Kidney (tissue), 14 donors: ENCODE results near the gene METAP2. TPM values are rescaled to one million over a fixed set of nuclear protein-coding genes. Genes with fewer than 3 reads are reported as not detected.
"Not testable (repeated sequence)": the region's sequence is repeated elsewhere in the genome, so short reads cannot be mapped to it uniquely, and the experiment has no call there.

ENCODE experiments used
- DNase-seq, 5 donors: peaks; one replicate each; pipeline ENCODE4 v3.0.0-alpha.2; 2013 to 2020
- FAIRE-seq: peaks from 2 replicates; lab custom pipeline; 2012; peaks lifted over from hg19 to GRCh38; lab: Jason Lieb, UNC
- H3K27ac ChIP-seq, 2 donors: one replicate each; pipeline ENCODE4 v1.7.0; 2013; ENCODE audit warnings: low read depth in 2 of 2, low read length in 2 of 2, inconsistent platforms in 1 of 2
- H3K27me3 ChIP-seq: one replicate; pipeline ENCODE4 v1.7.1; 2013; ENCODE audit warnings: low read length, inconsistent platforms; ENCODE audit not compliant: control insufficient read depth, insufficient read depth
- H3K36me3 ChIP-seq, 3 donors: one replicate each; pipeline versions ENCODE4 v1.7.0 to v1.7.1; 2013; ENCODE audit warnings: low read length in 3 of 3, control low read depth in 1 of 3, inconsistent platforms in 1 of 3; ENCODE audit not compliant: insufficient read depth in 3 of 3, control insufficient read depth in 2 of 3
- H3K4me1 ChIP-seq, 3 donors: one replicate each; pipeline versions ENCODE4 v1.7.0 to v1.7.1; 2013; ENCODE audit warnings: low read length in 3 of 3, inconsistent platforms in 1 of 3, low read depth in 1 of 3; ENCODE audit not compliant: control insufficient read depth in 2 of 3, insufficient read depth in 2 of 3
- H3K4me3 ChIP-seq, 3 donors: one replicate each; pipeline versions ENCODE4 v1.7.0 to v1.8.1; 2013; ENCODE audit warnings: low read length in 3 of 3, control low read depth in 1 of 3, inconsistent platforms in 1 of 3
- H3K9ac ChIP-seq, 3 donors: one replicate each; pipeline versions ENCODE4 v1.7.0 to v1.7.1; 2013; ENCODE audit warnings: low read length in 3 of 3, control low read depth in 1 of 3, inconsistent platforms in 1 of 3
- H3K9me3 ChIP-seq, 3 donors: one replicate each; pipeline versions ENCODE4 v1.7.0 to v1.7.1; 2013; ENCODE audit warnings: low read length in 3 of 3, control low read depth in 1 of 3, inconsistent platforms in 1 of 3; ENCODE audit not compliant: control insufficient read depth in 2 of 3, insufficient read depth in 1 of 3
- CTCF ChIP-seq: IDR thresholded peaks from 3 replicates; pipeline ENCODE4 v1.5.1; 2012; ENCODE audit warnings: mild to moderate bottlenecking, moderate library complexity, borderline replicate concordance; ENCODE audit not compliant: insufficient read depth; ENCODE audit errors: extremely low read depth
- intact Hi-C: fragments of 100-400 bp; cut with DNase I; formaldehyde crosslinking; loops from one replicate; pipeline ENCODE4 v1.11.1; 2022
- polyA plus RNA-seq: library from polyadenylated mRNA; stranded (reverse); fragments of 350-450 nt; fragmentation: Illumina TruSeq; extraction: RNeasy Lipid Tissue Mini Kit (QIAGEN cat#74804); gene quantifications from one replicate; pipeline ENCODE4 v1.2.3, GENCODE V29; 2014; ENCODE audit warnings: low read depth, low replicate concordance; ENCODE audit not compliant: insufficient read depth
- total RNA-seq: library from RNA; stranded (reverse); fragmentation: NEBNext Ultra II Directional; extraction: Animal tissue kit (Norgen Biotek cat#: 25700); gene quantifications from one replicate; pipeline ENCODE4 v1.2.1, GENCODE V29; 2021
- donor health status: control.
- donor health status: control.
- donor health status: control.
- donor health status: control.
- donor health status: control.
- donor health status: DM: yes; HTN: yes; CAD: no.
- donor health status: Normal renal cell carcinoma (clear cell type).

Gene METAP2
- total and polyA plus RNA-seq, 2 donors from 2014 or later, result 59.1 to 65.7 TPM

GRCh38 chr12:95439461-95440230 lies 34.3 kb upstream of the METAP2 start:
- intact Hi-C loops, result no loop called here
- H3K36me3 ChIP-seq, result no peaks in the 10 kb centered on the region
- no peak overlapping the region for H3K9ac ChIP-seq
- H3K4me3 ChIP-seq, result no peak overlapping the region
- H3K27me3 ChIP-seq, result no peaks in the 10 kb centered on the region
- H3K27ac ChIP-seq, result no peak overlapping the region
- H3K9me3 ChIP-seq, result no peaks in the 10 kb centered on the region
- no peaks in the 10 kb centered on the region for H3K4me1 ChIP-seq
- DNase-seq (no peak), FAIRE-seq (no peak)
- no peak for TF ChIP-seq CTCF

- Histone ChIP-seq H3K4me1 (no peaks in the 10 kb centered on the region), H3K9ac (no peak overlapping the region), H3K27me3 (no peaks in the 10 kb centered on the region), H3K27ac (no peak overlapping the region), H3K4me3 (no peak overlapping the region), H3K36me3 (no peaks in the 10 kb centered on the region), H3K9me3 (no peaks in the 10 kb centered on the region)
- intact Hi-C loops, result no loop called here
- TF ChIP-seq CTCF, result no peak
- DNase-seq (no peak), FAIRE-seq (no peak)
These were observed 33.6 kb upstream of the METAP2 start for GRCh38 chr12:95440401-95440800.

GRCh38 chr12:95443459-95443858 lies 30.5 kb upstream of the METAP2 start:
- Histone ChIP-seq H3K27ac (no peak overlapping the region), H3K4me3 (no peak overlapping the region), H3K36me3 (no peaks in the 10 kb centered on the region), H3K9ac (no peak overlapping the region), H3K27me3 (no peaks in the 10 kb centered on the region), H3K4me1 (peaks cover 0 to 10% (median 4%) of the 10 kb centered on the region in 3 donors), H3K9me3 (no peaks in the 10 kb centered on the region)
- intact Hi-C loops, result no loop called here
- no peak for DNase-seq
- FAIRE-seq, result no peak
- TF ChIP-seq CTCF, result no peak

GRCh38 chr12:95445099-95445498 lies 28.9 kb upstream of the METAP2 start:
- intact Hi-C loops, H3K9me3 ChIP-seq, H3K4me3 ChIP-seq, DNase-seq, H3K9ac ChIP-seq, FAIRE-seq, H3K4me1 ChIP-seq, H3K27me3 ChIP-seq, H3K36me3 ChIP-seq, H3K27ac ChIP-seq: not testable (repeated sequence)
